Activated CD4-positive, alpha-beta T cell treated with anti-CD3 and anti-CD28 coated beads, Interleukin-2, amount 50 U/mL, for 1 hour (primary cell): ENCODE data around the gene COL13A1.

Experiments used
- DNase-seq: peaks from one replicate; pipeline ENCODE4 v3.0.0-alpha.2; 2020

The COL13A1 gene

GRCh38 chr10:69974551-69975155, 172.9 kb downstream of the COL13A1 start:
- no peak for DNase-seq

GRCh38 chr10:69976795-69977546, 175.3 kb downstream of the COL13A1 start:
- DNase-seq = no peak

DNA sequence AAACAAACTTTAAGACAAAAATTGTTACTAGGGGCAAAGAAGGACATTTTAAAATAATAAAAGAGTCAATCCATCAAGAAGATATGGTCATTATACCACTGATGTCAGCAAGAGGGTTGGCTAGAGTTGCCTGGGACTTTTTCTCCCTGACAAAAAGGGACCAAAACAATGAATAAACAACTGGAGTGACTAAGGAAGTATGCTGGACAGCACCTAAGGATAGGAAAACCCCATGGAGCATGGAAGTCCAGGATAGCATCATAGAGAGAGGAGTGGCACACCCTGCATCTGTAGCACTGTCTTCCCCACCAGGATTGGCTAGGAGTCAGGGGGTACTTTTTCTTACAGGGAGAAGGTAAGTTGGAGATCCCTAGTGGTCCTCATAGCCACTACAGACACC, 177.5 kb downstream of the COL13A1 start:
- DNase-seq = no peak

GRCh38 chr10:69980672-69981071, 179.0 kb downstream of the COL13A1 start:
- DNase-seq = no peak

DNA sequence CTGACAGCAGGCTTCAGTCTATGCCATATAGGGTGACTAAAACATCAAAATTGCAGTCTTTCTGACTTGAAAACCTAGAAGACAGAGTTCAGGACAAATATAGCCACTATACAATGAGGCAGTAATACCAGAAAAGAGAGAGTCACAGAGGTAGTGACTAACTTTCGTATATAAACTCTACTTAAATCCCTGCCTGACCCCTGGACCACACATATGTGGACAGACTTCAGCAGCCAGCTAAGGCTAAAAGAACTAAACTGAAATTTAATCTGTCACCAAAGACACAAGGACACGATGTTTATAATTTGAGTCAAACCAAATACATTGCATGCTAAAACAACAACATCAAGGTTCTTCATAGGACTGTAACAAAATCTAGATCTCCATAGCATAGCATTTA, 186.4 kb downstream of the COL13A1 start:
- no peak for DNase-seq

GRCh38 chr10:69991151-69991550, 189.4 kb downstream of the COL13A1 start:
- DNase-seq = no peak

- no peak for DNase-seq
Measured at GRCh38 chr10:69994262-69994661, 192.6 kb downstream of the COL13A1 start.

DNA sequence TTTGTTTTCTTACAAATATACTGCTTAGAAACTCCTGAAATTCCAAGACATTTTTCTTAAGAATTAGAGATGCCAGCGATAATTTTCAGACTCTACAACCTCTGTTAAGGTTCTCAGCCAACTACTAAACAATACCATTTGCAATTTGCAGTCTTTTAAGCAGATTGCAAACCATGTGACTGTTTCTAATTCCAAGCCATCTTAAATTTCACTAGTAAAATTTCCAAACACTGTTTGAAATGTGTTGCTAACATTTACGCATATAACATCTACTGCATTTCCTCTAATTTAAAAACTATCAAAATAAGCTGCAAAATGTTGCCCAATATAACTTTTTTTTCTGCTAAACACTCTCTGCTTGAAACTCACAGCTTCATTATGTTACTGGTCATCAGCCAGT, 194.9 kb downstream of the COL13A1 start:
- DNase-seq = no peak

- no peak for DNase-seq
Measured at GRCh38 chr10:70000262-70000661, 198.6 kb downstream of the COL13A1 start.

- DNase-seq = no peak
Measured at GRCh38 chr10:70007116-70007820, 205.6 kb downstream of the COL13A1 start.
